MCF 10A (cell line): ENCODE results near the gene PON3. TPM values are rescaled to one million over a fixed set of nuclear protein-coding genes. Genes with fewer than 3 reads are reported as not detected.

Experiments used
- BruUV-seq: library from RNA; stranded (reverse); fragments of 400-500 nt; replicated peaks from 2 replicates; lab custom pipeline; 2021; lab: Mats Ljungman, UMichigan
- CTCF ChIA-PET: fragments of 300-600 bp; sonication (Branson Sonifier 250); formaldehyde crosslinking; extraction: SDS; loops from one replicate; lab custom pipeline; 2021; ENCODE audit warnings: antibody characterized with exemption, inconsistent platforms; lab: Yijun Ruan, JAX
- POLR2A ChIA-PET: fragments of 300-600, 350-650 bp; sonication (Branson Sonifier 250); formaldehyde crosslinking; extraction: SDS; loops from one replicate; lab custom pipeline; 2020; ENCODE audit warnings: antibody characterized with exemption, inconsistent platforms; lab: Yijun Ruan, JAX
- DNase-seq: peaks from one replicate; pipeline ENCODE4 v3.0.0-alpha.2; 2018; ENCODE audit not compliant: unreplicated experiment
- H3K27ac Mint-ChIP-seq: one replicate; pipeline ENCODE4 v1.8.0; 2022; ENCODE audit warnings: mild to moderate bottlenecking, low read depth, mixed read lengths; ENCODE audit not compliant: unreplicated experiment
- H3K27me3 Mint-ChIP-seq: one replicate; pipeline ENCODE4 v1.8.0; 2022; ENCODE audit warnings: mixed read lengths; ENCODE audit not compliant: insufficient read depth, unreplicated experiment
- H3K36me3 Mint-ChIP-seq: one replicate; pipeline ENCODE4 v1.8.0; 2022; ENCODE audit warnings: mild to moderate bottlenecking, moderate library complexity, mixed read lengths; ENCODE audit not compliant: insufficient read depth, unreplicated experiment
- H3K4me1 Mint-ChIP-seq: one replicate; pipeline ENCODE4 v1.8.0; 2022; ENCODE audit warnings: mixed read lengths; ENCODE audit not compliant: insufficient read depth, unreplicated experiment
- H3K4me3 Mint-ChIP-seq: one replicate; pipeline ENCODE4 v1.8.0; 2022; ENCODE audit warnings: mild to moderate bottlenecking, moderate library complexity, mixed read lengths; ENCODE audit not compliant: unreplicated experiment
- H3K9me3 Mint-ChIP-seq: one replicate; pipeline ENCODE4 v1.8.0; 2022; ENCODE audit warnings: mixed read lengths; ENCODE audit not compliant: unreplicated experiment
- CTCF ChIP-seq: fragments of 200-600 bp; IDR thresholded peaks from one replicate; pipeline ENCODE4 v1.8.0; 2022; ENCODE audit warnings: antibody characterized with exemption, mild to moderate bottlenecking; ENCODE audit not compliant: unreplicated experiment
- intact Hi-C: fragments of 100-400 bp; cut with micrococcal nuclease; formaldehyde crosslinking; loops from 2 replicates; pipeline ENCODE4 v1.14.1; 2022
- total RNA-seq: library from RNA; stranded (reverse); gene quantifications from 2 replicates; pipeline ENCODE4 v1.2.3, GENCODE V29; 2022

The PON3 gene
- total RNA-seq, 1 experiment from 2014 or later, result not detected

- intact Hi-C loops, result no loop called here
- no peaks in the 10 kb centered on the region for H3K27me3 Mint-ChIP-seq
- H3K36me3 Mint-ChIP-seq, result no peaks in the 10 kb centered on the region
- no peaks in the 10 kb centered on the region for H3K9me3 Mint-ChIP-seq
- no peak overlapping the region for H3K27ac Mint-ChIP-seq
- TF ChIP-seq CTCF, result no peak
- H3K4me3 Mint-ChIP-seq, result no peak overlapping the region
- POLR2A ChIA-PET, result no interaction called here
- DNase-seq, result no peak
- no TSS peak for BruUV-seq
- CTCF ChIA-PET, result no interaction called here
- H3K4me1 Mint-ChIP-seq, result peaks cover 43% of the 10 kb centered on the region
Measured at GRCh38 chr7:95440394-95441038, 44.3 kb upstream of the PON3 start.

GRCh38 chr7:95436407-95436806 is 40.2 kb upstream of the PON3 start:
- POLR2A ChIA-PET, result interaction anchor here (0.5 to 3.5 kb wide), 7 partner anchors 7 to 163 kb away, joined by 3 to 26 read pairs (median 4); no protein-coding TSS in a partner anchor
- Mint-ChIP-seq H3K36me3 (peaks cover 15% of the 10 kb centered on the region), H3K27me3 (no peaks in the 10 kb centered on the region), H3K4me1 (peaks cover 54% of the 10 kb centered on the region), H3K4me3 (peak overlapping the region; percentile 77), H3K27ac (peak overlapping the region; percentile 96), H3K9me3 (no peaks in the 10 kb centered on the region)
- DNase-seq, result peak; percentile 69
- intact Hi-C loops, result loop anchor here (10.0 kb wide), 1 partner anchor 1432 kb away; the partner anchor contains the start of gene BET1
- BruUV-seq, result no TSS peak
- TF ChIP-seq CTCF, result no peak
- CTCF ChIA-PET, result interaction anchor here (0.7 to 4.3 kb wide), 4 partner anchors 12 to 170 kb away, joined by 3 to 27 read pairs (median 3); no protein-coding TSS in a partner anchor

- CTCF ChIA-PET, result interaction anchor here (0.6 to 4.3 kb wide), 8 partner anchors 17 to 811 kb away, joined by 3 to 27 read pairs (median 4); no protein-coding TSS in a partner anchor
- TSS peak; percentile 89 for BruUV-seq
- no peak for TF ChIP-seq CTCF
- peak overlapping the region; percentile 77 for H3K4me3 Mint-ChIP-seq
- peaks cover 50% of the 10 kb centered on the region for H3K4me1 Mint-ChIP-seq
- H3K27ac Mint-ChIP-seq, result peak overlapping the region; percentile 96
- POLR2A ChIA-PET, result interaction anchor here (0.6 to 3.5 kb wide), 15 partner anchors 8 to 1176 kb away, joined by 3 to 26 read pairs (median 4); no protein-coding TSS in a partner anchor
- H3K9me3 Mint-ChIP-seq, result no peaks in the 10 kb centered on the region
- DNase-seq, result no peak
- H3K36me3 Mint-ChIP-seq, result peaks cover 20% of the 10 kb centered on the region
- H3K27me3 Mint-ChIP-seq, result no peaks in the 10 kb centered on the region
- intact Hi-C loops, result loop anchor here (10.0 kb wide), 1 partner anchor 1431 kb away; the partner anchor contains the start of gene BET1
Measured at GRCh38 chr7:95435422-95435780, 39.2 kb upstream of the PON3 start.
